ENCODE measurements around the gene COX7A2.
A peak's percentile ranks its signal among the peaks of the same experiment; 100 is the strongest.

Gene COX7A2

DNA sequence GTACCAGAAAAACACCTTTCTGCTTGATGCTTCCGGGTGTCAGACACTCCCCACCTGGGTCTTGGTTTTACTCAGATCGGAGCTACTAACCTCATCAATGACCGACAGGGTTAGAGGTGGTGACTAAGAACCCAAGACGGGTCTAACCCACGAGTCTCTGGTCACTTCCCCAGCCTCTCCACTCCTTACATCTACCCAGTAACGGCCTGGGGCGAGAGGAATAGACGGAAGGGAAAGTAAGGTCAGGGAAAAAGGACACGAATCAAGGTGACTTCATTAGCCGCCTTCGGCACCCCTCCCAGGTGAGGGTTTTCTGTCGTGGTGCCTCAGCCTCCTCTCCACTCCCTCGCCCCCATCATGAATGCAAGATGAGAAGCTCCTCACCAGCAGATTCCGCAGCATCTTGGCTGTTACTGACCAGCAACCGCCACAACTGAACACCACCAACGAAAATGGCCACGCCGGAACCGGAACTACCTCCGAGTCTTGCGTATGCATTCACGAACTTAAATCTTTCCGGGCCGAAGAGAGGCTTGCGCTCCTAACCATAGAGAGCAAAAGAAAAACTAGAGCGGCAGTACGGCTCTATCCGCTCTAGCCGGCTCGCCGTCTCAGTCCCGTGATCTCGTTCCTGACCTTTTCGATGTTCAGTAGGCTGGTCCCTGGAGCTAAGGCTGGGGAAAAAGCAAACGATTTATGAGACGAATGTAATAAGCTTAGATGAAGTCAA is at the start of gene COX7A2:
Gene COX7A2 (minus strand): TSS at position 469 of the 730 bp plus-strand sequence. CDS start 67 bp downstream, at position 402.
- DNase-seq: peak; percentile 64 to 97

DNA sequence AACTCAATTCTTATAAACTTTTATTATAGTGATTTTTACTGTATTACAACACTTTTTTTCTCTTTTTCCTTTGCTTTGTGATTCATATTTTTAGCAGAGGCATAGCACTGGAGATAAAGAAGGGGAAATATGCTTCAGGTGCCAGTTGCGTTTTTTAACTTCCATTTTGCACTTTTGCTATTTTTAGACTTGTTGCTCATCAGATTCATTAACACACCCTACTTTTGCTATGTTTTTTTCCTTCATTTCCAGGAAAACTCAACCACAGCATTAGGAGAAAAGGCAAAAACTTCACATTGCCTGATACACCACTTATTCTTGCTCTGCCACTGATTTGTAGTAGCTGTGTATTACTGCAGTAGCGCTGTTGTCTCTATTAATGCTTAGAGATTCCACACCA is 49.0 kb upstream of the COX7A2 start:
- no peak for DNase-seq

DNA sequence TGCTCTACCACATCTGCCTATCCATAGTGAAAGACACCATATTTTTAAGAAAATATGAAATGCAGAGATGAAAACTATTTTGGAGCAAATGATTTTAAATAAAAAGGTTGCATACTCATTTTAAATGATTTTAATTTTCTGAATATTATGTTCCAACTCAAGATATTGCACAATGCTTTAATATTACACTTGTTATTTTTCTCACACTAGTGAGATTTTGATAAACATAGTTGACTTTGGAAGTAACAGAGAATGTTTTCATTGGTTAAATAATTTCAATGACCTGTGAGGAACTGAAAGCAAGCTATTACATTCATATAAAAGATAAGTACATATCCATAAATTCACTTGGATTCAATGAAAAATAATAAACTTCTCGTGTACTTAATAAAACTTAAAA is 48.1 kb upstream of the COX7A2 start:
- DNase-seq: no peak

- no peak for DNase-seq
These were observed 47.7 kb upstream of the COX7A2 start for GRCh38 chr6:75291331-75291730.

- DNase-seq: no peak
These were observed 46.7 kb upstream of the COX7A2 start for GRCh38 chr6:75290136-75290945.

- no peak for DNase-seq
These were observed 44.4 kb upstream of the COX7A2 start for GRCh38 chr6:75288023-75288422.

DNA sequence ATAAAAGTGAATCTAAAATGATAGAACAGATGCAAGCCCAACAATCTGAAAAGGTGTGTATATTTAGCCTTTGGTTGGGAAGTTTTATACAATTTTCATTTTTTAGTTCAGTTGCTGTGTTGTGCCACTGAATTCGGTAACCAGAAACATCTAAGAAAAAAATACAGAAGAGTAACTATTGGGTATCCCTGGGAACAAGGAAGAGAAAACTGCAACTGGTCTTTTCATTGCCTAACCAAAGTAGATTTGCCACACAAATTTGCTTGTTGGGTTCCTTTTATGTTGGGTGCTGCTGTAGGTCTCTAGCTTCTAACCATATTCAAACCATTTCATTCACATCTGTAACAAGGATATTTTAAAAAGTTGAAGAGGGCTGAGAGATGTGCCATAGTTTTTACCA is 43.8 kb upstream of the COX7A2 start:
- DNase-seq: no peak

DNA sequence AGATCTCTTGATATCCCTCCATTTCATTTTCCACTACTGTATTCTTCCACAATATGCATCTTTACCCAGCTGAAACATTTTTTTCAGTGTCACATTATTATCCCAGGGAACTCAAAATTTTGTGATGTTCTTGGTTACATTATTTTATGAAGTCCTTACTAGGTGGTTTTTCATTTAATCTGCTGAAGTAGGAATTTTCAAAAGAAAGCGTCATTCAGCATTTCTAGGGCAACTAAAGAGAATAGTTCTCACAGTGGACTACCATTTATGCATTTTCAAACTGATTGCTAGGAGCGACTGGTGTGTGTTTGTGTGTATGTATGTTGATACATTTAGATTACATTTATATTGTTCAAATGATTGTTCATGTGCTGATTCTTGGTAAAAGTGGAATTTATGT is 43.4 kb upstream of the COX7A2 start:
- DNase-seq: no peak

GRCh38 chr6:75285283-75285639 is 41.7 kb upstream of the COX7A2 start:
- peak in 1 of 2 donors; percentile 35 for DNase-seq

DNA sequence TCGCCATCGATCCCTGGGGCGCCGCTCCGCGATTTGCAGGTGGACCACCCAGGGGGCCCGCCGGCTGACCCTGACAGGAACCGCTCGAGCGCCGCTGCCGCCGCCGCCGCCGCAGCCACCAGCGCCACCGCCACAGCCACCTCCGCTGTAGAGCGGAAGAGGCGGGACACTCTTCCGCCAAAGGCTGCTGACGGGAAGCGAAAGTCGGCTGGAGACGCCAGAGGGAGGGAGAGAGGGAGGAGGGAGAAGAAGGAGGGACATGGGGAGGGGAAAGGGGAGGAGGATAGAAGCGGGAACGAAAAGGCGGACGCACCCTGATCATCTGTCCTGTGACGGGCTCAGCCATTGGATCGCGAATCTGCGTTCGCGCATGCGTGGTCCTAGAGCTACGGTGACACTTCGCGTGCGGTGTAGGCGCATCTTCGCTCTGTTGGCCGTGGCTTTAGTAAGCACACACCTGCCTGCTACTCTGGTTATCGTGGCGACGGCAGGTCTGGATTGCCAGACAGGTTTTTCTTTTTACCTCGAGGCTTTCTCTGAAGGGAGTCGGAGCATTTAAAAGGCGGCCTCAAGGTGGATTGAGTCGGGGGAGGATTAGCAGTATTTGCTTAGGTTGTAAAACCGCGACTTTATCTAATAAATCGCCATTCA is 41.2 kb upstream of the COX7A2 start, which contains the start of gene TMEM30A:
Gene TMEM30A (minus strand): TSS at position 161 of the 651 bp plus-strand sequence. CDS start 154 bp downstream, at position 7.
- peak; percentile 73 to 99 for DNase-seq

DNA sequence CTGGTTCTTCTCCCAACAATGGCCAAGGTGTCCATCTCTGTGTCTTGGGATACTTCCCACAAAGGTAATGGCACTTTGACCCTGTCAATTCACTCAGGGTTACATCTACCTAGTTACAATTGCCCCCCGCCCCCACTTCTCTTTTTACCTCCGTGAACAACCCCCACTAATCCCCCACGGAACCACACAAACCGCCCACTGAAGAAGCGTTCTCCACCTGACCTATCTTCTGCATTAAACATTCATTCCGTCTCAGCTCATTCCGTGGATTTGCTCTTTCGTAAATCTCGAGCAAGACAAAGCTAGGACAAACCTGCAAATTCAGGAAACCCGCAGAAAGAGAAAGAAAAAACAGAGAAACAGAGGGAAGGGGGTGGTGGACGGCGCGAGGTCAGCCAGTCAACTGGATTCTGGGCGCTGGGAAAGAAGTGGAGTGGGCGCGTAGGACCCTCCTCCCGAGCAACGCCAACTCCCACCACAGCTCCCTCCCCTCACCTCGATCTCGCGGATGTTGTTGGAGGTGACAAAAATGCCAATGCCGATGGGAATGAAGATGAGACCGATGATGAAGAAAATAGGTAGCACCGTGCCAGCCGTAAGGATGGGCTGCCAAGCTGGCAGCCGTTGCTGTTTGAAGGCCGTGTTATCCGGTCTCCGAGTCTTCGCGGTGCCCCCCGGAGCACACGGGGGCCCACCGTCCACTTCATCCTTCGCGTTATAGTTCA is 40.5 kb upstream of the COX7A2 start:
- peak in 1 of 2 donors; percentile 65 for DNase-seq

DNA sequence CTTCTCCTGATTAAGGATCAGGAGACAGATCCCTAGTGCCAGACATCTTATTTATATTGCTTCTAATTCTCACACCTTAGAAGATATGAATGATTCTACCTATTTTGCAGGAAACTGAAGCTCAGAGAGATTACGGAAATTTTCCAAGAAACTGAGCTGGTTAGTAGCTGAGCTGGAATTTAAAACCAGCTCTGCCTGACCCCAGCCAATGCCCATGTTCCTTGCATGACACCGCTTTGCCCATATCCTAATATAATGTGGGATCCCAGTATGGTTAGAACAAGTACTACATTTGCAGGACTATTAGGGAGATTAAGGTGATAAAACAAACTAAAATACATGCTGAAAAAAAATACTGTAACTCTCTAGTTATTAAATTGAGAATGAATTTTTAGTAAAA is 39.1 kb upstream of the COX7A2 start:
- DNase-seq: no peak

- DNase-seq: peak in 1 of 2 donors; percentile 10
These were observed 38.1 kb upstream of the COX7A2 start for GRCh38 chr6:75281653-75282052.

DNA sequence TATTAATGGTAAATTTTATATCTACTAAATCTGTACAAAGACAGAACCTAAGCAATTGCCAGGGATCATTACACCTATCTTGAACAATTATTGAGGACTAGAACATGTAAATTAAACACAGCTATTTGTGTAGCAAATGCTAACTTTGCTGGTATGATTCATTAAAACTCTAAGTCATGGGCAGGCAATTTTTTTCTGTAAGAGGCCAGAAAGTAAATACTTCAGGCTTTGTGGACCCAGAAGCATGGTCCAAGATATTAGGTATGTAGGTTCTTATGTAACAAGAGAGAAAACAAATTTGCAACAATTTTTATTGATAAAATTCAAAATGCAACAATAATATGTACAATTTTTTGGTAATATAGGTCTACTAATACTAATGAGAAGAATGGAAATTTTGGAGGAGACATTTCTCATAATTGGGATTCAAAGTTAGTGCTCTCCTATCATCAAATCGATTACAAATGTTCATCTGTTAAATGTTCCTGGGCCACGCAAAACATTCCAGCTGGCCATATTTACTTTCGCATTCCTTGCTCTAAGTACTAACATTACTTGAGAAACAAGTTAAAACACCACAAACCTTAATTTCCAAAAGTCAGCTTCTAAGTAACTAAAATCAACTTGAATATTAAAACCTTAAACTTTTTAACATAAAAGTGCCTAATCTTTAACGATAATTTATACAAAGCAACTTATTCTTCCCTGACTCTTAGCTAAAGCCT is 36.7 kb upstream of the COX7A2 start:
- DNase-seq: no peak

DNA sequence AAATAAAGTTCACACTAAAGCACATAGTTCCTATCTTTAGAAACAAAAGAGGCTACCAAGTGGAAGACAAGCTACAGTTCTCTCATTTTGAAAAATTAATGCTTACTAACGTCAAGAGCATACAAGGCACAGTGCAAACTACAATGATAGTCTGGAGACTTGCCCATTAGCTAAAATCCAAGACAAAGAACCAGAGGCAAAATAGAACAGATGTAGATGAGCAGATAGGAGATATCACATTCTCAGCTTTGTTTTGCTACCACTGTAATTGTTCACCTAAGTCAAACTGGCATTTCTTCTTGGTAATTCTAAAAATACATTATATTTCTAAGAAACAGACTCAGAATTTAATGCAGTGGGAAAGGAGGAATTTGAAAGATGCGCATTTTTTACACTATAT is 35.8 kb upstream of the COX7A2 start:
- DNase-seq: no peak

DNA sequence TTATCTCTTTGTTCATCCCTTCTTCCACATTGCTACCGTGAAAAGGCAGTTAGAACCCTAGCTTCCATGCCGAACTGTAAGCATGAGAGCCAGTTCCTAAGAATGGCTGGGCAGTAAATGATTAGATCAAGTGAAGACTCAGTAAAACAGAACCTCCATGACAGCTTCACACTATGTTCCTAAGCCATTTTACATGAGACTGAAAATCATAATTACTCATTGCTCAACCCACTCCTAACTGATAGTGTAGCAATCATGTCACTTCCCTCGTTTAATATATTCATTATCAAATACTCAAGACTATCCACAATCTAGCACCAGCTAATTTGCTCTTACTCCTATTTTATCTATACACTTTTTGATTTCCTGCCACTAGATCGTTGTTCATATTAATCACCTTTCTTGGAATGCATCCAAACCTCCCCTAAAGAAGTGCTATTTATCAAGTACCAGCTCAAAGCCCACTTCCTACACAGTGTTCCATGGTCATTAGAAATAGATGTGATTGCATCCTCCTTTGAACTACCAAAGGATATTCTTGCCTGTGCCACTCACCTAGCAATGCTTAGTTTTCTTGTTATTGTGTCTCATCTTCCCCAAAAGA is 35.0 kb upstream of the COX7A2 start:
- DNase-seq: no peak

DNA sequence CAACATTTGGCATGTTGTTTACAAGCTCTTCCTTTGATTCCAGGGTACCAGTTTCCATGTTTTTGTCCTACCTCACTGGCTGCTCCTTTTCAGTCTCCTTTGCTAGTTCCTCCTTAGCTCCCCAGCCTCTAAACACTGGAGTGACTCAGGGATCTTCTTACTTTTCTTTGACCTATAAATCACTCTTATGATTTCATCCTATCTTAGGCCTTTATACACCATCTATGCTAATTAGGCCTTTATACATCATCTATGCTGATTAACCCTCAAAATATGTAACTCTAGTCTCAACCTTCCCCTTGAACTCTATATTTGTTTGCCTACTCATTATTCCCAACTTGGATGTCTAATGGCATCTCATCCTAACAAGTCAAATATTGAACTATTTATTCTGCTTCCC is 31.5 kb upstream of the COX7A2 start:
- no peak for DNase-seq

DNA sequence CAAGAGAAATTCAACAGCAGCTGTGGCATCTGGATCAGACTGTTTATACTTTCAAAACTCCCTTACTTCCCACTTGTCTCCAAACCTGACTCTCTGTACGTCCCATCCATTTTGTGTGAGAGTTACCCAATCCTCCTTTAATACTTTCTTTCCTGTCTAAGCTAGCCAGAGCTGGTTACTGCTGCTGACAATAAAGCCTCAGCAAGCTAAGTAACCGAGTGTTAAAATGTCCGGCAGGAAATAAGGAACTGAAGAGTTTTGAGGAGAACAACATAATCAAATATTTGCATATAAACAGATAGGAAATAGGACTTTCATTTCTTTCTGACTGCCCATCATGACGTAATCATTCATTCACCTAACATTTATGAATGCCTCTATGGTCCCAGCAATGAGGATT is 29.4 kb upstream of the COX7A2 start:
- no peak for DNase-seq

GRCh38 chr6:75272145-75272840 is 28.7 kb upstream of the COX7A2 start:
- no peak for DNase-seq

GRCh38 chr6:75268988-75269354 is 25.4 kb upstream of the COX7A2 start:
- no peak for DNase-seq

Data from bone marrow (tissue), 2 donors.